DMS79 treated with DMSO at 0.1 percent for 48 hours (cell line): ENCODE results near the gene BSG.

Experiments
- DNase-seq: peaks from one replicate; lab custom pipeline; 2025; lab: John Stamatoyannopoulos, UW

BSG gene

DNA sequence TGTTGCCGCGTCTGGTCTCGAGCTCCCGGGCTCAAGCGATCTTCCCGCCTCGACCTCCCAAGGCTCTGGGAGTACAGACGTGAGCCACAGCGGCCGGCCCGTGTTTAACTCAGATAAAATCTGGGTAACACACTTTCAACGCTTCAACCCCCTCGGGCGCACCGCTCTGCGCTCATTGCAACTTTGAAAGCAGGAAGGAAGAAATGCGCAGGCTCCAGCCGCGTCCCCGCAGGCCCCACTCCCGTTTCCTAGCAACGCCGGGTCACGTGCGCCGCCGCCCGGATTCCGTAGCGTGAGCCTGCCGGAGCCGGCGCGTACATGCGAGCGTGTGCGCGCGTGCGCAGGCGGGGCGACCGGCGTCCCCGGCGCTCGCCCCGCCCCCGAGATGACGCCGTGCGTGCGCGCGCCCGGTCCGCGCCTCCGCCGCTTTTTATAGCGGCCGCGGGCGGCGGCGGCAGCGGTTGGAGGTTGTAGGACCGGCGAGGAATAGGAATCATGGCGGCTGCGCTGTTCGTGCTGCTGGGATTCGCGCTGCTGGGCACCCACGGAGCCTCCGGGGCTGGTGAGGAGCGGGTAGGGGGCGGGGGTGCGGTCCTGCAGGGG, at the start of gene BSG:
TSS of gene BSG (plus strand) at position 457 of the 603 bp plus-strand sequence. CDS start at position 496, 39 bp downstream.
- DNase-seq, result peak; percentile 95

DNA sequence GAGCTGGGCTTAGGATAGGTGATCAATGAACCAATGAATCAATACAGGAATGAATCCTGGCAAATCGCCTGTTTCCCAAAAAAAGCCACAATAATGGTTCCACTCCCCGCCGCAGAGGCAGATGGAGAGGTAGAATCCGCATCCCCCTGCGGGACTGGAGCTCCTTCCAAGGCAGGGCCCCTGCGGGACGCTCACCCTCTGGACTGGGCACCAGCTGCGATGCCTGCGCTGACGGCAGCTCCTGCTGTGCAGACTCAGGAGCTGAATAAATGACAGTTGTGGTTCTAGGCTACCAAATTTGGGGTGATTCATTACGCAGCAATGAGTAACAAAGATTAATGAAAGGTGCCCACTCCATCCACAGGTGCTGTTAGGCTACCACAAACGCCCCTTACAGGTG, 49.7 kb upstream of the BSG start:
- no peak for DNase-seq

DNA sequence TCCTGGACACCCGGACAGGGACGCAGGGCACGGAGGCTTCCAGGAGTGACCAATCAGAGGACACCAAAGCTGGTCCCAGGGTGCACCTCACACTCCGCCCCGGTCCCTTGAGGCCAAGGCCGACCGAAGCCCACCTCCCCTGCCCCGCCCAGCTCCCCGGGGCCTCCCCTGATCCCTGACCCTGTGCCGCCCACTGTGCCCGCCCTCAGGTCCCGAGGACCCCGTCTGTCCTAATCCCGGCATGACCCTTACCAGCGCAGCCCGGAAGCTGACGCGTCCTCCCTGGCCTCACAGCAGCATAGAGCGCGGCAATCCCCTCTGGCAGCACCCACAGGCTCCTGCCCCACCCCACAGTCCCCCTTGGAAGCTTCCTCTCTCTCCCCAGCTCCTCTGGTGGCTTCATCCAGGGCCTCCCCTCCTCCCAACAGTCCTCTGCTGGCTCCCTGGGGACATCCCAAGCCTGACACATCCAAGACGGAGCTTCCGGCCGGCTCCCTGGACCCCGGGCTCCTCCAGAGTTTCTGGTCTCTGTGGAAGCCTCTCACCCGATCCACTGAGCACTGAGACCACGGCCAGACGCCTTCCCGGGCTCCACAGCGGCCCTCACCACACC, 48.2 kb upstream of the BSG start:
- DNase-seq, result no peak

DNA sequence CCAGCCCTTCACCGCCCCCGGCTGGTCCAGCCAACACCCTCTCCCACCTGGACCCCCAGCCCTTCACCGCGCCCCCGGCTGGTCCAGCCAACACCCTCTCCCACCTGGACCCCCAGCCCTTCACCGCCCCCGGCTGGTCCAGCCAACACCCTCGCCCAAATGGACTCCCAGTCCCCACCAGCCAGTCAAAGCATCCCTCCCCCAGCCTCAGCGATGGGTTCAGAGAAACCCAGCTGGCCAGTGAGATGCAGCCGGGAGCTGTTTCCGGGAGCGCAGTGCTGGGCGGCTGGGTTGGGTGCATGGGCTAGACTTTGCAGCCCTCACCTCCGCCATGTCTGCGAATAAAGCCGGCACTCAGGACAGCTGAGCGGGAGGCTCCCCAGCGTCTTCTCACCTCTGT, 47.4 kb upstream of the BSG start:
- no peak for DNase-seq

- no peak for DNase-seq
These were observed 46.5 kb upstream of the BSG start for GRCh38 chr19:525857-526419.

DNA sequence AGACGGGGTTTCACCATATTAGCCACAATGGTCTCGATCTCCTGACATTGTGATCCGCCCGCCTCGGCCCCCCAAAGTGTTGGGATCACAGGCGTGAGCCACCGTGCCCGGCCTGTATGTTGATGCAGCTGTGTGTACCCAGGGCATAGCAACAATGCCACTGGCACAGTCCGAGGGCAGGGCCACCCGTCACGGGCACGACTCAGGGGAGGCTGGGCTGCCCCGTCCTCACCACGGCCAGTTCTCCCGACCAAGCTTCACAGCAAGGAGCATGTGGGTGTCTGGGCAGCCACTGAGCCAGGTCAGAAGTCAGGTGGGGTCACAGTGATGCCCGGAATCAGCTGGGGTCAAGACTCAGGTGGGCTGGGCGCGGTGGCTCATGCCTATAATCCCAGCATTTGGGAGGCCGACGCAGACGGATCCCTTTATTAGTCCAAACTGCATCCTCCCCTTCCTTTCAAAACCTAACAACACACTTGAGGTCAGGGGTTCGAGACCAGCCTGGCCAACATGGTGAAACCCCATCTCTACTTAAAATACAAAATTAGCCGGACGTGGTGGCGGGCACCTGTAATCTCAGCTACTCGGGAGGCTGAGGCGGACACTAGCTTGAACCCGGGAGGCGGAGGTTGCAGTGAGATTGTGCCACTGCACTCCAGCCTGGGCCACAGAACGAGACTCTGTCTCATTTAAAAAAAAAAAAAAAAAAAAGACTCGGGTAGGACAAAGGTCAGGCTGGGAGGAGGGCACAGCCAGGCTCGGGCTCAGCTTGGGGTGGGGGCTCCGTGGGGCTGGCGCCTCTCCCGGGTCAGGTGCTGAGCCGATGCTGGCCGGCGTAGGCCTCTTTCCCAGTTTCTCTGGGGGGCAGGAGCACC, 42.0 kb upstream of the BSG start:
- DNase-seq, result no peak

GRCh38 chr19:531009-531752, 41.2 kb upstream of the BSG start:
- peak; percentile 68 for DNase-seq

- no peak for DNase-seq
These were observed 40.4 kb upstream of the BSG start, which contains the start of gene CDC34 for GRCh38 chr19:531753-532560. Gene CDC34 (plus strand): TSS chr19:531760. CDS start chr19:531932, 172 bp downstream.

GRCh38 chr19:532561-533363, 39.6 kb upstream of the BSG start:
- DNase-seq, result peak; percentile 33

GRCh38 chr19:533364-534058, 38.9 kb upstream of the BSG start:
- no peak for DNase-seq

GRCh38 chr19:534088-534487, 38.3 kb upstream of the BSG start:
- DNase-seq, result no peak

GRCh38 chr19:535017-535835, 37.2 kb upstream of the BSG start:
- no peak for DNase-seq

GRCh38 chr19:536031-536880, 36.1 kb upstream of the BSG start:
- DNase-seq, result no peak

- no peak for DNase-seq
These were observed 35.5 kb upstream of the BSG start for GRCh38 chr19:536881-537404.

- DNase-seq, result no peak
These were observed 33.6 kb upstream of the BSG start for GRCh38 chr19:538641-539428.

DNA sequence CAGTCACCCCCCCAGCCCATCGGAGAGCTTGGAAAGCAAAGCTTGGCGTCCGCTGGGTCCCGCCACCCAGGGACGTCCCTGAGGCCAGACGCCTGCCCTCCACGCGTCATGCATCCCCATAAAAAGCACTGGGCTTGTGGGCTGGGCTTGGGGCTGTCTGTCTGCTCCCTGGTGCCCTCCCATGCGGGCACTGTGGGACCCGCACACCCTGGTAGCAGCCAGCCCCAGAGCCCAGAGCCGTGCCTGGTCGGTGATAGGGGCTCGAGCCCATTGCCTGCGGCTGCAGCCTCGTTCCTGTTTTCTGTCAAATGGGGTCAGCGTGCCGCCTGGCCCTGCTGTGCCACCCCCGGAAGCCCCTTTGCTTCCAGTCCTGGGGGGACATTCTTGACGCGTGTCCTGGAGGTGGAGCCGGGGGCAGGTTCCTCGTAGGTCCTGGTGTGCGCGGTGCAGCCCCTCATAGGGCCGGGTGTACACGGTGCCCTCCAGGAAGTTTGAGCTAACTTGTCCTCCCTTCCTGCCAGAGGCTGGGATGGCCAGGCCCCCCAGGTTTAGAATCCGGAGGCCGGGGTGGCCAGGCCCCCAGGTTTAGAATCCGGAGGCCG, 32.9 kb upstream of the BSG start:
- no peak for DNase-seq
